GM19452 (cell line): Measurements from ENCODE around the gene PHF20.
"Not testable (repeated sequence)": the region's sequence is repeated elsewhere in the genome, so short reads cannot be mapped to it uniquely, and the experiment has no call there.

Experiments
- ATAC-seq: cut with Tn5 transposase; IDR thresholded peaks from one replicate; pipeline ENCODE4 v1.9.1; 2021; ENCODE audit not compliant: unreplicated experiment

PHF20 gene

DNA sequence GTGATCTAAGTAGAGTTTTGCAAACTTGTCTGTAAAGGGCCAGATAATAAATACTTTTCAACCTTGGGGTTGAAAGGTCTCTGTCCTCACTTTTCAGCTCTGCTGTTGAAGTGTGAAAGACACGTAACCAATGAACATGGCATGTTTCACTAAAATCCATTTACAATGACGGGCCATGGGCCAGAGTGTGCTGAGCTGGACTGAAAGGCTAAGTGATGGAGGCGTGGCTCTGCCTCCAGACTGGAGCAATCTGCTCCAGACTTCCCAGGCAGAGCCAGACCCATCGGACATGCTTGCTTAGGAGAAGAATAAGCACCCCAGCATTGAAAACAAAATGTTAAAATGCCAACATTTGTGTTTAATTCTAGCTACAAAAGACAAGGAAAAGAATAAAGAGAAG lies 141.1 kb downstream of the PHF20 start:
- no peak for ATAC-seq

DNA sequence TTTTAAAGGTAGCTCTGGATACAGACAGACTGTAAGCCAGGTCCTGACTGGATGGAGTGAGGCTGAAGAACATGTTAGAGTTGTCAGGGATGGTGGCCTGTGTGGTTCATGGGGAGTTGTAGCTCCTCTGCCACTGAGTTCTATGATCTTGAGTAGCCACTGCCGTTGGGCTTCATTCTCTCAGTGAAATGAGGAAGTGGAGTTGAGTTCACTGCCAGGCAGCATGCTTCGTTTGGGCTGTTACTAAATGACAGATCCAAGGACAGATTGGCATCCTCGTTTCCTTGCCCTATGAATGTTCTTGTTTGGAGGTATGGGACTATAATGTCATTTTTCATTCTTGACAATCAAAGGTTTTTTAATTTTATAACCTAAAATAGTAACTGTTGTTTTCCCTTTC lies 145.3 kb downstream of the PHF20 start:
- no peak for ATAC-seq

DNA sequence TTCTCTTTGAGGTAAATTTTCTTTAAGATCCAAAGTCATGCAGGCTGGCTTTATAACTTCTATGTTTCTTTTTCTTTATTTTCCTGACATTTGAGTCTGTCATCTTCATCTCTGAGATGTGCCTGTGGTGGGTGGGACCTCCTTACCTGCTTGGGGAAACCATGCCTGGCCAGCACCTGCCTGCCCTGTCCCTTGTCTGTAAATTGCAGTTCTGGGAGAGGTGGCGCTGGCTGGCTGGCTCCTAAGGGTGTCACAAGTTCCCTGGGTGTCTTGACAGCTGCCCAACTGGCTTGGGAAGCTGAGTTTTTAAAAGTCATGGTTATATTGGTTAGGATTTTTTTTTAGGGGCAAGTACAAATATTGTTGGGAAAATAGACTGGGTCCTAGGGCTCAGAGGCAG lies 146.2 kb downstream of the PHF20 start:
- no peak for ATAC-seq

DNA sequence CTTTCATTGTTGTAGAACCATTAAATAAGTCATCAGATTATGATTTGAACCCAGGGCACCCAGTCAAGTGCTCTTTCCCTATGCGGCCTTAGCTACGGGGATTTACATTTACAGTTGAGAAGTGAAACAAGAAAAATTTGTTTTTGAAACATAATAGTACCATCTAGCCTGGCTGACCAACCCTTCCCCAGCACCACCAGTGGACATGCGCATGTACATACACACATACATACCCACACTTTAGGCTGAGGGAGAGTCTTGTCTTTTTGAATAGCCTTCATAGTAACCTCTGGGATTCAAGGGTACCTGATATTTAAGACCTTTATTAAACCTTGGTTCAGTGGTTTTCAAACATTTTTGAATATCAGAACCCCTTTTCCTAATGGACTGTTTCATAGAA lies 148.7 kb downstream of the PHF20 start:
- ATAC-seq, result no peak

DNA sequence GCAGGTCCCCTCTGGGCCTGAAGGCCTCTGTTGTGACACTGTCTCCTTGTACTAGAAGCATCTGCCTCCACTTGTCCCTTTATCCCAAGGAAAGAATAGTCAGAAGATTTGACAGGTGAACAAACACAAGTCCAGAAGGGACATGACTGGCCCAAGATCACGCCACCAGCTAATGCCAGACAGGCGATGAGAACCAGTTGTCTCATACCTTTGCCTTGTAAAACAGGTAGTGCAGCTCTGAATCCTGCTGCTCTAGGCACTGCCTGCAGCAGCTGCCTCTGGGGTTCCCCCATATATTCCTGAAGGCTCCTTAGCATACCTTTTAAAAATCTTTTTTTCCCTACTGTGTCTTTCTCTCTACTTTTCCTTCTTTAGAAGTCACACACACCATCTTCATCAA lies 157.5 kb downstream of the PHF20 start:
- ATAC-seq, result no peak

DNA sequence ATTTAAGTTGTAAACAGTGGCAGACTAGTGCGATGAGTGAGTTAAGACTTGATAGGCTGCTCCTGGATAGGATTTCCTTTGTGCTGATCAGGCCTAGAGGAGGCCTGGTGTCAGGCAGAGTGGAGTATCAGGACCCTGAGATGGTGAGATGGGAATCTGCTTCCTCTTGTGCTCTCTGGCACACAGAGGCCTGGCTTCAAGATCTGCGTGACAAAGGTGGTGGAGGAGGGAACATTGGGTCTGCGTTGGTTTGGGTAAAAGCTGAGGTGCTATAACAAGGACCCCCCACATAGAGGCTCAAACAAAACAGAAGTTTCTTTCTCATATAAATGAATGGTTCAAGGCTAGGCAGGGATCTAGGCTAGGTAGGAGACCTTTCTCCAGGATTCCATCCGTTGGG lies 162.2 kb downstream of the PHF20 start:
- no peak for ATAC-seq

DNA sequence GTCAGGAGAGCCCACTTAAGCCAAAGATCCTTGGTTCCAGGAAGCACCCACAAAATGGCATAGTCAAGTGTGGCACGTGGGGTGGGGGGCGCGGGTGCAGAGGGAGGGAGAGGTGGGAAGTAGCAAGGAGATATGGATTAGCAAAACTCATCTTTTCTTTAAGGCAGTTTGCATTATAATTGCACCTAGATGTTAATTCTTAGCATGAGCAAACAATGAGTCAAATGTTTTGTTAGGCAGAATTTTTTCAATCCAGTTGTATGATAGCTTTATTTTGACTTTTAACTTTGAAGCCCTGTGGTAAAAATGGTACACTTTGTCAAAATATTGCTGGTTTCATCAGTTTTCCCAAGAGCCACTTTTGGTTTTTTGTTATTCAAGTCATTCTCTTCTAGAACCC lies 167.4 kb downstream of the PHF20 start:
- ATAC-seq, result no peak

DNA sequence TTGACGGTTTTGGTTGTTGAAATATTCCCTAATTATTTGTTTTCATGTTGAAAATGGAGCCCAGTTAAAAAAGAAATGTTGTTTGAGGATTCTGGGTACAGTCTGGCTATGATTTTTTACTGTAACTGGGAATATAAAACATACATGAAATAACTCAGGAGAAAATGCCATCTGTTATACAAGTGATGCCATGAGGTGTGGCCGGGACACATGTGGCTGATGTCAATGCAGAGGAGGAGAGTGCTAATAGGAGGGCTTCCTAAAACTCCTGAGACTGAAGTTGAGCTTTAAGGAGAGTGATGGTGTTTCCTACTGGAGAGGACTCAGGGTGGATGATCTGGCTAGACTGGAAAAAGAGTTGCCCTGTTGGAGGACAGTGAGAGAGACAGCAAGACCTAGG lies 169.8 kb downstream of the PHF20 start:
- ATAC-seq, result no peak

DNA sequence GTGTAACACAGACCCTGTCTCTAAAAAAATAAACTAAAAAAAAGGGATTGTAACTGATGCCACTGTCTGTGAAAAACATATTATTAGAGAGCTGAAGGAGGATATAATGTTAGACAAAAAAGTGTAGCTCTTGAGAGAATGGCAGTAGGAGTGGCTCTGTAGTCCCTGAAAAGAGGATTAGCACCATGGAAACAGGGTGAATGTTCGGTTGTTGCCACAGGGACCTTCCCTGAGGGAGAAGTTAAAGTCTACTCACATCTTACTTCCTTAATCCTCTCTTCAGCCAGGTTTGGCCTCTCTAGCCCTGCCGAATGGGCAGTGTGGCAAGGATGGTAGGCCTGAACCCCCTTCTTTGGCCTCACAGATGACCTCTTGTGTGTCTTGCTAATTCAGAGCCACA lies 170.4 kb downstream of the PHF20 start:
- no peak for ATAC-seq

DNA sequence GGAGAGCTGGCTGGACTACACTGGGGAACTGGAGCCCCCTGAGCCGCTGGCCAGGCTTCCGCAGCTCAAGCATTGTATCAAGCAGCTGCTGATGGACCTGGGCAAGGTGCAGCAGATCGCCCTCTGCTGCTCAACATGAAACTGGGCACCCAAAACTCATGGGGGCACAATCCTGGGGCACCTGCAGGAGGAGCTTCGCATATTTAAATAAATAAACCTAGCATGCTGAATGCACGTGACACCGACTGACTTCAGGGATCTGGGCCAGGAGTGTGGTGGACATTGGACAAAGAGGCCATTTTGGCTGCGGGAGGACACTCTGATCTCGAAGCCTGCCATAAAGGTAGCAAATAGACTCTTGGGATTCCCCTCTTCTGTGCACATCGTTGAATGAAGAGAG lies 175.7 kb downstream of the PHF20 start:
- no peak for ATAC-seq

DNA sequence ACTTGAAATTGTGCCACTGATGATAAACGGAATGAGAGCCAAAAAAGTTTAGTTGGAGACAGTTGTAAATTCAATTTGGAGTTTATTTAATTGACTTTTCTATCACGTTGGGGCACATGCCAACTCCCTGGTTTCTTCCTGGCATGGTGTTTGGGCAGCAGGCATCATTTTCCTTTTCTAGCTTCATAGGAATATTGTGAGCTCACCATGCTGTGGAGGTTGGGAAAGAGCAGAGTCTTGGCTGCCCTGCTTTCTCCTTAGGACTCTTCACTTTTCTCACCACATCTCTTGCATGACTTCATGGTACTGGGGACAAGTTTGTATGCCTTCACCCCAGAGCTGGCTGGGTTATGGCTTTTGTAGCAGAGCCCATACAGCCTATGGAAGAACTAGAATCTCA lies 176.1 kb downstream of the PHF20 start:
- ATAC-seq, result no peak

DNA sequence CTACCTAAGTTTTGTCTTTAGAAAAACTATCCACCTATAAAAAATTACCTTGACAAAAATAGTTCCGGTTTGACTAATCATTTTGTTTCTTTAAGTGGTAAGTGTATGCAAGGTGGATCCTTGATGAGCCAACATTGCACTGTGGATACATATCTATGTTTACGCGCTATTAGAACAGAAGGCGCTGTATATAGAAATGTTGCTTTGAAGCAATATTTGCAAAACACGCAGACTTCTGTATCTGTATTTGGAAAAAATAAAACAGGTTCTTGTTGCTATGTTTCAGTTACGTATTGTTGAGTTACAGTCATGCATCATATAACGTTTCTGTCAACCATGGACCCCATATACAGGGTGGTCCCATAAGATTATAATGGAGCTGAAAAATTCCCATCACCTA lies 178.3 kb downstream of the PHF20 start:
- ATAC-seq, result no peak

DNA sequence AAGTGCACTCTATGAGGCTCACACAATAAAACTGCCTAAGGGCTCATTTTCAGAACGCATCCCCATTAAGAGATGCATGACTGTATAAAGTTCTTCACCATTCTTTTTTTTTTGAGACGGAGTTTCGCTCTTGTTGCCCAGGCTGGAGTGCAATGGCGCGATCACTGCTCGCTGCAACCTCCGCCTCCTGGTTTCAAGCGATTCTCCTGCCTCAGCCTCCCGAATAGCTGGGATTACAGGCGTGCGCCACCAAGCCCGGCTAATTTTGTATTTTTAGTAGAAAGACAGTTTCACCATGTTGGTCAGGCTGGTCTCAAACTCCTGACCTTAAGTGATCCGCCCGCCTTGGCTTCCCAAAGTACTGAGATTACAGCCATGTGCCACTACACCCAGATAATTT lies 180.3 kb downstream of the PHF20 start:
- not testable (repeated sequence) for ATAC-seq

DNA sequence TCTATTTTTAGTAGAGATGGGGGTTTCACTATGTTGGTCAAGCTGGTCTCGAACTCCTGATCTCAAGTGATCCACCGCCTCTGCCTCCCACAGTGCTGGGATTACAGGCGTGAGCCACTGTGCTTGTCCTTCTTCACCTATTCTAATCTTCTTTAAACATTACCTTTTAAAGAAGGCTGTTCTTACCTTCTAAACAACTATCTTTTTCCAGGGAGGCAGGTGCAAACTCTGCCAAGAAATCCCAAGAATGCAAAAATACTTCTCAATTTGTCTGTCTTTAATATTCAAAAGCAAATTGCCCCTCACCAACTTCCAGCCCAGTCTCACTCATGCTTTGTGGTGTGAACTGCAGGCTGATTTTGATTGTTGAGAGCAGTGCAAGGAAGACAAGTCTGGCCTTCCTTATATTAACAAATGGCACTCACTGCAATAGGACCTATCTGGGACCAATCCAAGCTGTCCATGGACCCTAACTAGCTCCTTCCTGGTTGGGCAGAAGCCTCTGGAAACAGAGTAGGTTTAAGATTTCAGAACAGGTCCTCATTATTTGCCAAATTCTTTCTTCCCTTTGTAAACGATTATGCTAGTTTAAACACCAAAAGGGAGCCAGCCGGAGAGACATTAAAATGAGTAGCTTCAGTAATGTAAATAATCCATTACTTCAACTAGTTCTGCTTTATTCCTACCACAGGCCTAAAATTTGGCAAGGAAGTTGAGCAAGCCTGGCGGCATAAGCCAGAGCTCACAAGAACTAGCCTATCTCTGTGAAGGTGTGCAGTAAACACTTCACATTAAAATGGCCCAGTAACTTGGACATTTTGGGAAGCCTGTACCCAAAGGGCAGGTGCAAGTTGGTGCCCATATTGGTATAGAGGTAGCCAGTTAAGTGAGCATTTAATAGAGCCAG lies 180.9 kb downstream of the PHF20 start:
- ATAC-seq, result no peak

DNA sequence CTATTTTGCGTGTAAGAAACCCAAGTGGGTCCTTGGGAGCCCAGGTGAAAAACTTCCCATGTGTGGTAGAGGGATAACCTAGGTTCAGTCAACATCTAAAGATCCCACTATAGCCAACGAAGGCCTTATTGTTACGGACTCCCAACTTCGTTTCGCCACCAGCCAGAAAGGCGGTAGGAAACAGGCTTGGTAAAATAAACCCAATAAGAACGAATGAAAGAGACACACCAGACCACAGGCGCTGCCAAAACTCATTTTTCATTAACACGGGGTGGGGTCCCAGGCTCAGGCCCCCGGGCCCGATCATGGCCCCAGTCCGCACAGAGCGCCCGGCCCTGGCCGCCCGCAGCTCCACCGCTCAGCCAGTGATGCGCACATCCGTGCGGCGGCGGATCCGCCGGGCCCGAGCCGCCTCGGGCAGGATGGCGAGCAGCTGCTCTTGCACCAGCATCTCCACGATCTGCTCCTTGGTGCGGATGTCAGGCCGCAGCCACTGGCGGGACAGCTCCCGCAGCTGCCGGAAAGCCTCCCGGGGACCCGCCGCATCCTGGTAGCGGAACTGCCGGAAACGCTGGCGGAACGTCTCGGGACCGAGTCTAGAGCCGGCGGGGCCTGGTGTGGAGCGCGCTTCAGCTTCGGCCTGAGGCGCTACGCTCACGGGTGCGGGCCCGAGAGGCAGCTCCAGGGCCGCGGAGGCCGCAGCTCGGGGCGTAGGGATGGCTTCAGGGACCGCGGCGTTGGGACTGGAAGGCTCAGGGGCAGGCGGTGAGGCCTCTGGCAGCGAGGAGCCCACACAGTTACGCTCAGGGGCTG lies 181.8 kb downstream of the PHF20 start:
- peak; percentile 27 for ATAC-seq

DNA sequence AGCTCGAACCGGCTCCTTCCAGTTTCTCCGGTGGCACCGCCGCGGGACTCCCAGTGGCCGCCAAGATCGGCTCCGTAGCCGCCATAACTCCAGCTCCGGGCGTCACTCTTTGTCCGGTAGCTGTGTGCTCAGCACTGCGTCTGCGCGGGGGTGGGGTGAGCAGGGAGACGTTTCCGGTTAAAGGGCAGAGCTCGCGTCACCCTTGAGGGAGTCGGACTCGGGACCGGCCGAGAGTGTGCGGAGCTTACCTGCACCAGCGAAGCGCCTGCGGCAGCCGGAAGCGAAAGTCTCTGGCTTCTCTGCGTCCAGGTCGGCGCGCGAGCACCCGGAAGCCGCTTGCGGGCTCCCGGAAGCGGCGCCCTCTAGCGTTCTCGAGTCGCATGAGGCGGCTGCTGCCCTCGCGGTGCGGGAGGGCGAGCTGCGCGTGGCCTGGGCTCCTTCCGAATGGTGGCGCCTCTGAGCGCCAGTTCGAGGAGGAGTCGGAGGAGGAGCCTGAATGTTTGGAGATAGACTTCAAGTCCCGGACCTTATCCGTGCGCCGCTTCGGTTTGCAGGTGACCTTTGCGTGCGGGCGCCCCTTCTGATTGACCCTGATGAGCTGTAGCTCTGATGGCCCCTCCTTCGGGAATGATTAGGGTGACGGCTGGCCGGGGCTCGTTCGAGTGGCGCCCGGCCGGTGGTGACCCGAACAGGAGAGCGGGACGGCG lies 182.5 kb downstream of the PHF20 start, which contains the start of gene SCAND1:
Gene SCAND1 (minus strand): TSS at position 303 of the 707 bp plus-strand sequence. CDS start 218 bp downstream, at position 85.
- peak; percentile 88 for ATAC-seq

DNA sequence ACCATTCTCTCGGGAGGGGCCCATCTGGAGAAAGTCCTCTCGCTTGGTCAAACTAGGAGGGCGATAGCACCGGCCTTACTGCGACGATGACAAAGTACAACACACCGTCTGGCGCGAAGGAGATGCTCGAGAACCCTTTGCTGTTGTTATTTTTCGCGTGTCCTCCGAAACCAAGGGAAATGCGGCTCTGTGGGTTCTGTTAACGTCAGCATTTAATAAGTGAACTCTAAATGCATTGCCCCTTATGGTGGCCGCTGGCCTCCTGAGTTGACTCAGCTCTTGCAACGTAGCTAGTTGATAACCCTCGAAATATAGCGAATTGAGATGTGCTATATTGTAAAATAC lies 183.1 kb downstream of the PHF20 start:
- ATAC-seq, result no peak

DNA sequence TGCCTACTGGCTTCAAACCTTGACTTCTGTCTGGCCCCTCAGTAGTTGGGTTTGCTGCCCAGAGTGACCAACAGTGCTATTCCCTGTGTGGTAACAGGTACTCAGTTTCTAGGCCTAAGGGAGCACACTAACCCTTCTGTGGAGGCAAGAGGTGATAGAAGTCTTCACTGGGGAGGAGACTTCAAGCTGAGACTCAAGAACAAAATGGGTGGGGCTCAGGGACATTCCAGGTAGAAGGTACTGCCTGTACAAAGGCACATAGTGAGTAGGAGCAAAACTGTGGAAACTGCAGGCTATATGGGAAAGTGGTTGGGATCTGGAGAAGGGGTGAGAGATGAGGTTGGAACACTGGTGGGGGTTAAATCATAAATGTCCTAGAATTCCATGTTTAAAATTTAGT lies 184.8 kb downstream of the PHF20 start:
- ATAC-seq, result no peak

DNA sequence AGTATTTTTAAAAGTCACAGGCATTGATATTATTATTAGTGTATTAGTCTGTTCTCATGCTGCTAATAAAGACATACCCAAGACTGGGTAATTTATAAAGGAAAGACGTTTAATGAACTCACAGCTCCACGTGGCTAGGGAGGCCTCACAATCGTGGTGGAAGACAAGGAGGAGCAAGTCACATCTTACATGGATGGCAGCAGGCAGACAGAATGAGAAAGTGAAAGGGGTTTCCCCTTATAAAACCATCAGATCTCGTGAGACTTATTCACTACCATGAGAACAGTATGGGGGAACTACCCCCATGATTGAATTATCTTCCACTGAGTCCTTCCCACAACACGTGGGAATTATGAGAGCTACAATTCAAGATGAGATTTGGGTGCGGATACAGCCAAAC lies 187.5 kb downstream of the PHF20 start:
- ATAC-seq, result not testable (repeated sequence)

DNA sequence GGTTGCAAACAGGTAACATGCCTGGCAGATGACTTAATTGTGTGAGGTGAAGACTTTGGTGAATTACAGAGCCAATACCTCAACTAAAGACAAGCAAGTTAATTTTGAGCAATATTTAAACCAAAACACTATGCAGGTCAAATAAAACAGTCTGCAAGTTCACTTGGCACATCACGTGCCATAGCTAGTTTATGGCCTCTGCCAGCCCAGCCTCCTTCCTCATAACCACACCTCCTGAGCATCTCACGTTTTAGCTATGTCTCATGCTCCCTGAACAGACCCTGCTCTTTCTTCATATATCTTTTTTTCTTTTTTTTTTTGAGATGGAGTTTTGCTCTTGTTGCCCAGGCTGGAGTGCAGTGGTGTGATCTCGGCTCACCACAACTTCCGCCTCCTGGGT lies 192.1 kb downstream of the PHF20 start:
- no peak for ATAC-seq

DNA sequence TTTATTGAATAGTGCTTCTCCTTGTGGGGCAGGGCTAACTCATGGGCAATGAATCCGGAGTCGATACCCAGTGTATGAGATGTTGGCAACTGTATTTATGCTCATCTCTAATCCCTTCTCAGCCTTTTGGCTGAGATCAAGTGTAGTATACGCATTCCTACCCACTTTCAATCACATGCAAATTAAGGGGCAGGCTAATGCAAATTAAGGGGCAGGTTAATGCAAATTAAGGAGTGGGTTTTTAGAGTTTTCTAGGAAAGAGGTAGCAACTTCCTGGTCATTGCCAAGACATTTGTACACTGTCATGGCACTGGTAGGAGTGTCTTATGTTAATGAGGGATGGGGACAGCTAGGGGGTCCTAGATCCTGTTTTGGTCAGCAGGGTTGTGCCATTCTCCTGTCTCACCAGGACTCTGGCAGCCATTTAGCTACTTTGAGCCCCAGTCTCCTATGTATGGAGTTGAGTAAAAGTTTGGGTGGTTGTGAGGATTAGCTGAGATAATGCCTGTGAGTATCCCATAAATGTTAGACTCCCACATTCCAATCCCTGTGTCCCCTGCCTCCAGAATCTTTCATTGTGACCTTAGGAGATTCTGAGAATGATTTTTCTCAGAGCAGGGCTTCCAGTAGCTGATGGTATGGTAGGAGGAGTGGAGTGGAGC lies 196.3 kb downstream of the PHF20 start, which contains the start of gene CNBD2:
Gene CNBD2 (plus strand): TSS at position 612 of the 662 bp plus-strand sequence. CDS start 173 bp downstream, outside the sequence.
- ATAC-seq, result no peak
